Liver (tissue), 9 donors: Measurements from ENCODE around the gene DCAF15. TPM values are rescaled to one million over a fixed set of nuclear protein-coding genes. Genes with fewer than 3 reads are reported as not detected.

Experiments used
- DNase-seq: peaks from one replicate; pipeline ENCODE4 v3.0.0-alpha.2; 2017; ENCODE audit warnings: low spot score
- H3K27ac ChIP-seq, 2 donors: one replicate each; pipeline ENCODE4 v1.7.0; 2013; ENCODE audit warnings: inconsistent platforms in 2 of 2, low read length in 2 of 2, control low read depth in 1 of 2, low read depth in 1 of 2, mild to moderate bottlenecking in 1 of 2
- H3K27me3 ChIP-seq, 4 donors: one replicate each; pipeline versions ENCODE4 v1.6.1 to v1.7.0; 2013; ENCODE audit warnings: low read length in 3 of 4, inconsistent platforms in 1 of 4, mild to moderate bottlenecking in 1 of 4, moderate library complexity in 1 of 4; ENCODE audit not compliant: control insufficient read depth in 4 of 4, insufficient read depth in 4 of 4
- H3K36me3 ChIP-seq, 4 donors: one replicate each; pipeline versions ENCODE4 v1.6.1 to v1.7.0; 2013; ENCODE audit warnings: low read length in 3 of 4, mild to moderate bottlenecking in 3 of 4, low read depth in 1 of 4, moderate library complexity in 1 of 4; ENCODE audit not compliant: control insufficient read depth in 4 of 4, insufficient read depth in 3 of 4
- H3K4me1 ChIP-seq, 4 donors: one replicate each; pipeline versions ENCODE4 v1.6.1 to v1.7.0; 2013; ENCODE audit warnings: low read length in 3 of 4, mild to moderate bottlenecking in 3 of 4, moderate library complexity in 1 of 4; ENCODE audit not compliant: control insufficient read depth in 4 of 4, insufficient read depth in 4 of 4
- H3K4me3 ChIP-seq, 3 donors: one replicate each; pipeline versions ENCODE4 v1.6.1 to v1.7.0; 2013; ENCODE audit warnings: low read length in 3 of 3, control low read depth in 1 of 3, low read depth in 1 of 3, mild to moderate bottlenecking in 1 of 3
- H3K9ac ChIP-seq, 2 donors: one replicate each; pipeline ENCODE4 v1.7.0; 2013; ENCODE audit warnings: low read length in 2 of 2, mild to moderate bottlenecking in 2 of 2, moderate library complexity in 2 of 2, control low read depth in 1 of 2, low read depth in 1 of 2
- H3K9me3 ChIP-seq, 4 donors: one replicate each; pipeline versions ENCODE4 v1.6.1 to v1.7.0; 2013; ENCODE audit warnings: low read length in 3 of 4; ENCODE audit not compliant: control insufficient read depth in 4 of 4
- EGR1 ChIP-seq, 2 donors: IDR thresholded peaks; 2 replicates each; pipeline ENCODE4 v1.6.1; 2016 to 2018; ENCODE audit warnings: antibody characterized with exemption in 2 of 2, low read depth in 2 of 2
- FOXA1 ChIP-seq: IDR thresholded peaks from 2 replicates; pipeline ENCODE4 v1.6.1; 2016; ENCODE audit warnings: antibody characterized with exemption
- FOXA2 ChIP-seq: IDR thresholded peaks from 2 replicates; pipeline ENCODE4 v1.6.1; 2016; ENCODE audit warnings: antibody characterized with exemption
- GABPA ChIP-seq, 2 donors: IDR thresholded peaks in 1 of 2; conservative IDR thresholded peaks in 1 of 2; 2 replicates each; pipeline ENCODE4 v1.6.1; 2016; ENCODE audit warnings: antibody characterized with exemption in 2 of 2, mild to moderate bottlenecking in 1 of 2, moderate library complexity in 1 of 2
- HNF4A ChIP-seq, 2 donors: conservative IDR thresholded peaks; 2 replicates each; pipeline ENCODE4 v1.6.1; 2016; ENCODE audit warnings: antibody characterized with exemption in 2 of 2, mild to moderate bottlenecking in 2 of 2
- HNF4G ChIP-seq: IDR thresholded peaks from 2 replicates; pipeline ENCODE4 v1.6.1; 2016; ENCODE audit warnings: antibody characterized with exemption
- JUND ChIP-seq, 2 donors: IDR thresholded peaks; 2 replicates each; pipeline ENCODE4 v1.6.1; 2016; ENCODE audit warnings: antibody characterized with exemption in 2 of 2
- NR2F2 ChIP-seq: IDR thresholded peaks from 2 replicates; pipeline ENCODE4 v1.6.1; 2016; ENCODE audit warnings: antibody characterized with exemption
- RAD21 ChIP-seq, 2 donors: IDR thresholded peaks; 2 replicates each; pipeline ENCODE4 v1.6.1; 2016; ENCODE audit warnings: antibody characterized with exemption in 2 of 2, mild to moderate bottlenecking in 2 of 2
- RXRA ChIP-seq, 2 donors: IDR thresholded peaks; 2 replicates each; pipeline ENCODE4 v1.6.1; 2017 to 2018; ENCODE audit warnings: antibody characterized with exemption in 2 of 2, mild to moderate bottlenecking in 1 of 2
- SP1 ChIP-seq: IDR thresholded peaks from 2 replicates; pipeline ENCODE4 v1.6.1; 2018; ENCODE audit warnings: antibody characterized with exemption, mild to moderate bottlenecking
- TAF1 ChIP-seq: conservative IDR thresholded peaks from 2 replicates; pipeline ENCODE4 v1.6.1; 2016; ENCODE audit warnings: antibody characterized with exemption, mild to moderate bottlenecking
- ZBTB33 ChIP-seq: IDR thresholded peaks from 2 replicates; pipeline ENCODE4 v1.6.1; 2016; ENCODE audit warnings: antibody characterized with exemption
- WGBS: extraction: QIAGEN DNeasy Blood & Tissue Kit; methylation state at CpG from one replicate; pipeline ENCODE4 v1.1.7; 2013; 5-methylcytosine and 5-hydroxymethylcytosine counted together
- polyA plus RNA-seq, 2 donors: library from polyadenylated mRNA; stranded (reverse) in 1 of 2; unstranded in 1 of 2; fragments of 200-250 nt in 1 of 2; fragments of >200 nt in 1 of 2; fragmentation: Nextera tagmentation in 1 of 2; extraction: Ambion mirVana in 1 of 2; gene quantifications; one replicate each; pipeline versions ENCODE4 v1.2.1 to v1.2.3, GENCODE V29; 2013 to 2015
- total RNA-seq, 2 donors: library from RNA; depleted of rRNA; stranded (reverse); fragments of >200 nt; gene quantifications; one replicate each; pipeline ENCODE4 v1.2.3, GENCODE V29; 2014
- TF ChIP-seq, protein P1 (sequence below): fragments of 150-350 bp; IDR thresholded peaks from 2 replicates; pipeline ENCODE4 v1.5.1; 2017; ENCODE audit warnings: improper control_type of control experiment, low read depth, low read length; ENCODE audit not compliant: missing input control
- TF ChIP-seq, protein P2 (sequence below): IDR thresholded peaks from 2 replicates; pipeline ENCODE4 v1.6.1; 2016; ENCODE audit warnings: antibody characterized with exemption
- TF ChIP-seq, protein P3 (sequence below): IDR thresholded peaks from 2 replicates; pipeline ENCODE4 v1.6.1; 2016; ENCODE audit warnings: antibody characterized with exemption, mild to moderate bottlenecking
- donor health status: healthy.
- donor health status: healthy.
- donor health status: healthy.
- donor health status: healthy.
- donor health status: healthy.

Gene DCAF15
- total and polyA plus RNA-seq, 4 donors: 2.6 to 10.4 (median 5.5) TPM

DNA sequence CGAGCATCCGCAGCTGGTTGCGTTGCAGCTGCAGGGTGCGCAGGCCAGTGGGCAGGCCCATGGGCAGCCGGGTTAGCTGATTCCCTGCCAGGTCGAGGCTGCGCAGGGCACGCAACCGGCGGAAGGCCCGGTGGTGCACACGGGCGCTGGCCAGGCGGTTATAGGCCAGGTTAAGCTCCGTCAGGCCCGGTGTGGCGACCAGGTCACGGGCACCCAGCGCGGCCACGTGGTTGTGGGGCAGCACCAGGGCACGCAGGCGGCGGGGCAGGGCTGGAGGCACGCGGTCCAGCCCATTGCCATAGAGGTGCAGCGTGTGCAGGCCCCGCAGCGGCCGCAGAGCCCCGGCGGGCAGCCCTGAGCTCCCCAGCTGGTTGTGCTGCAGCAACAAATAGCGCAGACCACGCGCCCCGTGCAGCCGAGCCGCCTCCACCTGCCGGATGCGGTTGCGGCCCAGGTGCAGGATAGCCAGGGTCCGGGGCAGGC lies 19.4 kb upstream of the DCAF15 start:
- WGBS: 85% methylated on average over 42 of the region's 42 CpGs
- no peak for DNase-seq

More for the DNA sequence above, 19.4 kb upstream of the DCAF15 start:
- Histone ChIP-seq H3K9ac (no peak overlapping the region), H3K27me3 (peaks cover 0 to 5% (median 2%) of the 10 kb centered on the region in 4 donors), H3K4me3 (no peak overlapping the region), H3K36me3 (peaks cover 2 to 6% (median 6%) of the 10 kb centered on the region in 4 donors), H3K27ac (no peak overlapping the region), H3K9me3 (no peaks in the 10 kb centered on the region), H3K4me1 (no peaks in the 10 kb centered on the region)
- TF ChIP-seq FOXA1 (no peak), TAF1 (no peak), NR2F2 (no peak), SP1 (no peak), GABPA (IDR thresholded peaks at IDR 0.05 in 1 of 2, conservative IDR thresholded peaks at IDR 0.05 in 1 of 2) (no peak), RXRA (IDR thresholded peaks at IDR 0.05) (no peak), HNF4A (conservative IDR thresholded peaks at IDR 0.05) (no peak), ZBTB33 (no peak), JUND (IDR thresholded peaks at IDR 0.05) (no peak), HNF4G (no peak), FOXA2 (no peak), RAD21 (IDR thresholded peaks at IDR 0.05) (no peak), EGR1 (IDR thresholded peaks at IDR 0.05; ENCODE audit: low read depth in 2 of 2) (no peak)
- TF ChIP-seq, protein P1, sequence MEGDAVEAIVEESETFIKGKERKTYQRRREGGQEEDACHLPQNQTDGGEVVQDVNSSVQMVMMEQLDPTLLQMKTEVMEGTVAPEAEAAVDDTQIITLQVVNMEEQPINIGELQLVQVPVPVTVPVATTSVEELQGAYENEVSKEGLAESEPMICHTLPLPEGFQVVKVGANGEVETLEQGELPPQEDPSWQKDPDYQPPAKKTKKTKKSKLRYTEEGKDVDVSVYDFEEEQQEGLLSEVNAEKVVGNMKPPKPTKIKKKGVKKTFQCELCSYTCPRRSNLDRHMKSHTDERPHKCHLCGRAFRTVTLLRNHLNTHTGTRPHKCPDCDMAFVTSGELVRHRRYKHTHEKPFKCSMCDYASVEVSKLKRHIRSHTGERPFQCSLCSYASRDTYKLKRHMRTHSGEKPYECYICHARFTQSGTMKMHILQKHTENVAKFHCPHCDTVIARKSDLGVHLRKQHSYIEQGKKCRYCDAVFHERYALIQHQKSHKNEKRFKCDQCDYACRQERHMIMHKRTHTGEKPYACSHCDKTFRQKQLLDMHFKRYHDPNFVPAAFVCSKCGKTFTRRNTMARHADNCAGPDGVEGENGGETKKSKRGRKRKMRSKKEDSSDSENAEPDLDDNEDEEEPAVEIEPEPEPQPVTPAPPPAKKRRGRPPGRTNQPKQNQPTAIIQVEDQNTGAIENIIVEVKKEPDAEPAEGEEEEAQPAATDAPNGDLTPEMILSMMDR: no peak
- TF ChIP-seq, protein P2, sequence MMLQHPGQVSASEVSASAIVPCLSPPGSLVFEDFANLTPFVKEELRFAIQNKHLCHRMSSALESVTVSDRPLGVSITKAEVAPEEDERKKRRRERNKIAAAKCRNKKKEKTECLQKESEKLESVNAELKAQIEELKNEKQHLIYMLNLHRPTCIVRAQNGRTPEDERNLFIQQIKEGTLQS: no peak
- TF ChIP-seq, protein P3, sequence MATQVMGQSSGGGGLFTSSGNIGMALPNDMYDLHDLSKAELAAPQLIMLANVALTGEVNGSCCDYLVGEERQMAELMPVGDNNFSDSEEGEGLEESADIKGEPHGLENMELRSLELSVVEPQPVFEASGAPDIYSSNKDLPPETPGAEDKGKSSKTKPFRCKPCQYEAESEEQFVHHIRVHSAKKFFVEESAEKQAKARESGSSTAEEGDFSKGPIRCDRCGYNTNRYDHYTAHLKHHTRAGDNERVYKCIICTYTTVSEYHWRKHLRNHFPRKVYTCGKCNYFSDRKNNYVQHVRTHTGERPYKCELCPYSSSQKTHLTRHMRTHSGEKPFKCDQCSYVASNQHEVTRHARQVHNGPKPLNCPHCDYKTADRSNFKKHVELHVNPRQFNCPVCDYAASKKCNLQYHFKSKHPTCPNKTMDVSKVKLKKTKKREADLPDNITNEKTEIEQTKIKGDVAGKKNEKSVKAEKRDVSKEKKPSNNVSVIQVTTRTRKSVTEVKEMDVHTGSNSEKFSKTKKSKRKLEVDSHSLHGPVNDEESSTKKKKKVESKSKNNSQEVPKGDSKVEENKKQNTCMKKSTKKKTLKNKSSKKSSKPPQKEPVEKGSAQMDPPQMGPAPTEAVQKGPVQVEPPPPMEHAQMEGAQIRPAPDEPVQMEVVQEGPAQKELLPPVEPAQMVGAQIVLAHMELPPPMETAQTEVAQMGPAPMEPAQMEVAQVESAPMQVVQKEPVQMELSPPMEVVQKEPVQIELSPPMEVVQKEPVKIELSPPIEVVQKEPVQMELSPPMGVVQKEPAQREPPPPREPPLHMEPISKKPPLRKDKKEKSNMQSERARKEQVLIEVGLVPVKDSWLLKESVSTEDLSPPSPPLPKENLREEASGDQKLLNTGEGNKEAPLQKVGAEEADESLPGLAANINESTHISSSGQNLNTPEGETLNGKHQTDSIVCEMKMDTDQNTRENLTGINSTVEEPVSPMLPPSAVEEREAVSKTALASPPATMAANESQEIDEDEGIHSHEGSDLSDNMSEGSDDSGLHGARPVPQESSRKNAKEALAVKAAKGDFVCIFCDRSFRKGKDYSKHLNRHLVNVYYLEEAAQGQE: no peak
